A673 (cell line): ENCODE results near the gene MIAT. TPM values are rescaled to one million over a fixed set of nuclear protein-coding genes. Genes with fewer than 3 reads are reported as not detected.

ENCODE experiments used
- BruUV-seq: library from RNA; stranded (reverse); fragments of 400-500 nt; replicated peaks from 2 replicates; lab custom pipeline; 2021; lab: Mats Ljungman, UMichigan
- CTCF ChIA-PET: fragments of 300-600 bp; sonication (Branson Sonifier 250); formaldehyde crosslinking; loops from one replicate; lab custom pipeline; 2022; ENCODE audit warnings: antibody characterized with exemption; lab: Charles Lee
- POLR2A ChIA-PET: fragments of 300-600 bp; sonication (Branson Sonifier 250); formaldehyde crosslinking; loops from one replicate; lab custom pipeline; 2022; ENCODE audit warnings: antibody characterized with exemption; ENCODE audit not compliant: low non-redundant PET; lab: Charles Lee
- DNase-seq: peaks from one replicate; pipeline ENCODE4 v3.0.0-alpha.2; 2015; ENCODE audit warnings: low spot score
- H3K27ac ChIP-seq: fragments of 200-600 bp; sonication (generic); 2 replicates; pipeline ENCODE4 v1.5.1; 2016; ENCODE audit warnings: mixed run types, low read depth, mild to moderate bottlenecking, mixed read lengths, antibody characterized with exemption, low read length; ENCODE audit not compliant: poor library complexity, severe bottlenecking
- H3K27me3 ChIP-seq: fragments of 200-600 bp; sonication (generic); replicated peaks from 2 replicates; pipeline ENCODE4 v1.6.1; 2017; ENCODE audit warnings: mixed run types, low read depth, mild to moderate bottlenecking, mixed read lengths, antibody characterized with exemption, low read length; ENCODE audit not compliant: insufficient read depth, poor library complexity
- H3K36me3 ChIP-seq: fragments of 200-600 bp; sonication (generic); 2 replicates; pipeline ENCODE4 v1.6.1; 2016; ENCODE audit warnings: mixed run types, mild to moderate bottlenecking, mixed read lengths, antibody characterized with exemption, low read length; ENCODE audit not compliant: insufficient read depth, poor library complexity, severe bottlenecking
- H3K4me1 ChIP-seq: fragments of 200-600 bp; sonication (generic); 2 replicates; pipeline ENCODE4 v1.6.1; 2017; ENCODE audit warnings: mixed run types, mild to moderate bottlenecking, mixed read lengths, antibody characterized with exemption, low read length; ENCODE audit not compliant: insufficient read depth, poor library complexity, severe bottlenecking
- H3K4me3 ChIP-seq: fragments of 200-600 bp; sonication (generic); 2 replicates; pipeline ENCODE4 v1.5.1; 2016; ENCODE audit warnings: low read depth, mixed run types, mild to moderate bottlenecking, mixed read lengths, low read length; ENCODE audit not compliant: poor library complexity, severe bottlenecking
- H3K9me3 ChIP-seq: fragments of 200-600 bp; sonication (generic); 2 replicates; pipeline ENCODE4 v1.6.1; 2016; ENCODE audit warnings: mixed run types, low read depth, mild to moderate bottlenecking, mixed read lengths, antibody characterized with exemption, low read length; ENCODE audit not compliant: poor library complexity, severe bottlenecking
- CTCF ChIP-seq: fragments of 300-800, 200-600 bp; sonication (generic); conservative IDR thresholded peaks from 2 replicates; pipeline ENCODE4 v1.5.1; 2017; ENCODE audit warnings: low read depth, mild to moderate bottlenecking, antibody characterized with exemption, low read length, moderate library complexity, mixed read lengths
- EZH2 ChIP-seq: fragments of 200-600 bp; sonication (generic); IDR thresholded peaks from 2 replicates; pipeline ENCODE4 v1.6.1; 2017; ENCODE audit warnings: borderline replicate concordance, low read depth, mild to moderate bottlenecking, mixed read lengths, antibody characterized with exemption, low read length; ENCODE audit not compliant: poor library complexity, severe bottlenecking
- intact Hi-C: fragments of 100-400 bp; cut with micrococcal nuclease; formaldehyde crosslinking; loops from one replicate; pipeline ENCODE4 v1.10.0; 2022; ENCODE audit not compliant: unreplicated experiment
- total RNA-seq: library from RNA; stranded (reverse); gene quantifications from 2 replicates; pipeline ENCODE4 v1.2.3, GENCODE V29; 2021

The MIAT gene
- total RNA-seq, 1 experiment from 2014 or later = 6.2 TPM

- Histone ChIP-seq H3K4me3 (no peak overlapping the region), H3K27me3 (no peaks in the 10 kb centered on the region), H3K9me3 (no peaks in the 10 kb centered on the region), H3K27ac (no peak overlapping the region), H3K36me3 (no peaks in the 10 kb centered on the region), H3K4me1 (no peaks in the 10 kb centered on the region)
- DNase-seq = no peak
- no peak for TF ChIP-seq EZH2
- no TSS peak for BruUV-seq
- CTCF ChIA-PET = no interaction called here
- POLR2A ChIA-PET = no interaction called here
- intact Hi-C loops = no loop called here
Measured at GRCh38 chr22:26619510-26619909, 37.9 kb upstream of the MIAT start.

GRCh38 chr22:26620197-26620596 is 37.2 kb upstream of the MIAT start:
- TF ChIP-seq EZH2 (no peak), CTCF (no peak)
- CTCF ChIA-PET = no interaction called here

GRCh38 chr22:26621663-26622062 is 35.7 kb upstream of the MIAT start, which contains the start of gene CRYBA4:
Gene CRYBA4 (plus strand): TSS chr22:26621963. CDS start chr22:26622597, 634 bp downstream.
- ChIA-PET POLR2A (interaction anchor here (0.6 kb wide), 1 partner anchor 61 kb away, joined by 4 read pairs; no protein-coding TSS in a partner anchor), CTCF (no interaction called here)
- Histone ChIP-seq H3K4me3 (no peak within 1 kb of the TSS), H3K27ac (no peak within 1 kb of the TSS), H3K4me1 (no peaks in the 10 kb centered on the region), H3K27me3 (no peaks in the 10 kb centered on the region), H3K36me3 (no peaks in the 10 kb centered on the region), H3K9me3 (no peaks in the 10 kb centered on the region)
- BruUV-seq = no TSS peak
- no peak for DNase-seq
- TF ChIP-seq CTCF = no peak
- TF ChIP-seq EZH2 = no peak
- intact Hi-C loops = no loop called here

More at GRCh38 chr22:26620197-26620596, 37.2 kb upstream of the MIAT start:
- Histone ChIP-seq H3K4me3 (no peak overlapping the region), H3K9me3 (no peaks in the 10 kb centered on the region), H3K27ac (no peak overlapping the region), H3K27me3 (no peaks in the 10 kb centered on the region), H3K4me1 (no peaks in the 10 kb centered on the region), H3K36me3 (no peaks in the 10 kb centered on the region)
- POLR2A ChIA-PET = no interaction called here
- BruUV-seq = no TSS peak
- intact Hi-C loops = no loop called here
- DNase-seq = no peak

GRCh38 chr22:26623984-26624383 is 33.4 kb upstream of the MIAT start:
- Histone ChIP-seq H3K27ac (no peak overlapping the region), H3K27me3 (no peaks in the 10 kb centered on the region), H3K4me3 (no peak overlapping the region), H3K36me3 (no peaks in the 10 kb centered on the region), H3K4me1 (no peaks in the 10 kb centered on the region), H3K9me3 (no peaks in the 10 kb centered on the region)
- DNase-seq = no peak
- BruUV-seq = no TSS peak
- TF ChIP-seq EZH2 (no peak), CTCF (no peak)
- POLR2A ChIA-PET = no interaction called here
- intact Hi-C loops = no loop called here
- CTCF ChIA-PET = no interaction called here
